ENCODE results near the gene GABPB2. TPM values are rescaled to one million over a fixed set of nuclear protein-coding genes. Genes with fewer than 3 reads are reported as not detected.

GABPB2 gene
- total RNA-seq, 1 donor from 2014 or later = 4.1 TPM

GRCh38 chr1:151134991-151135390 is 64.4 kb downstream of the GABPB2 start:
- Mint-ChIP-seq H3K27ac (ENCODE audit: unreplicated experiment) (no peak overlapping the region), H3K36me3 (ENCODE audit: low read depth, unreplicated experiment) (peaks cover 51% of the 10 kb centered on the region), H3K9me3 (ENCODE audit: unreplicated experiment) (no peaks in the 10 kb centered on the region), H3K27me3 (ENCODE audit: unreplicated experiment) (peaks cover 23% of the 10 kb centered on the region), H3K4me1 (ENCODE audit: unreplicated experiment) (peaks cover 21% of the 10 kb centered on the region), H3K4me3 (ENCODE audit: unreplicated experiment) (peak overlapping the region; percentile 26)
- TF ChIP-seq CTCF (IDR thresholded peaks at IDR 0.05; ENCODE audit: unreplicated experiment) = no peak
- no peak for DNase-seq (ENCODE audit: low spot score)

GRCh38 chr1:151135433-151136385 is 65.1 kb downstream of the GABPB2 start:
- Mint-ChIP-seq H3K27ac (ENCODE audit: unreplicated experiment) (no peak overlapping the region), H3K4me1 (ENCODE audit: unreplicated experiment) (peaks cover 17% of the 10 kb centered on the region), H3K4me3 (ENCODE audit: unreplicated experiment) (no peak overlapping the region), H3K27me3 (ENCODE audit: unreplicated experiment) (peaks cover 23% of the 10 kb centered on the region), H3K36me3 (ENCODE audit: low read depth, unreplicated experiment) (peaks cover 56% of the 10 kb centered on the region), H3K9me3 (ENCODE audit: unreplicated experiment) (no peaks in the 10 kb centered on the region)
- TF ChIP-seq CTCF (IDR thresholded peaks at IDR 0.05; ENCODE audit: unreplicated experiment) = no peak
- no peak for DNase-seq (ENCODE audit: low spot score)

DNA sequence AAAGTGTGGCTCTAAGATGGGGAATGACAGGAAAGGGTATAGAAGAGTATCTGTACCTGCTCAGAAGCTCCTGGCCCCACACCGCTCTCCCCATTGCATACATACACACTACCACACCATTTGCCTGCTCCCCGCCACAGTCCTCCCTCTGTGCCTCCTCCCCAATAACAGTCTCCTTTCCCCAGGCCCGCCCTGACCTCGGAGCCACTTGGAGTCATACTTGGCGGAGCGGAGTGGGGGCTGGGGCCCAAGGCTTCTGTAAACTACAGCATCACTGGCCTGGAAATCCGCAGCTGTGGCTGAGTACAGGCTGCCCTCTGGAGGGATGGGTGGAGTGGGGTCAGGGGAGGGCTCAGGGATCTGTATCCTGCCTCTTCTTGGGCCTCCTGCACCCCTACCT is 67.2 kb downstream of the GABPB2 start:
- Mint-ChIP-seq H3K27me3 (ENCODE audit: unreplicated experiment) (peaks cover 16% of the 10 kb centered on the region), H3K27ac (ENCODE audit: unreplicated experiment) (no peak overlapping the region), H3K9me3 (ENCODE audit: unreplicated experiment) (no peaks in the 10 kb centered on the region), H3K36me3 (ENCODE audit: low read depth, unreplicated experiment) (peaks cover 56% of the 10 kb centered on the region), H3K4me1 (ENCODE audit: unreplicated experiment) (peaks cover 15% of the 10 kb centered on the region), H3K4me3 (ENCODE audit: unreplicated experiment) (no peak overlapping the region)
- no peak for DNase-seq (ENCODE audit: low spot score)
- TF ChIP-seq CTCF (IDR thresholded peaks at IDR 0.05; ENCODE audit: unreplicated experiment) = no peak

DNA sequence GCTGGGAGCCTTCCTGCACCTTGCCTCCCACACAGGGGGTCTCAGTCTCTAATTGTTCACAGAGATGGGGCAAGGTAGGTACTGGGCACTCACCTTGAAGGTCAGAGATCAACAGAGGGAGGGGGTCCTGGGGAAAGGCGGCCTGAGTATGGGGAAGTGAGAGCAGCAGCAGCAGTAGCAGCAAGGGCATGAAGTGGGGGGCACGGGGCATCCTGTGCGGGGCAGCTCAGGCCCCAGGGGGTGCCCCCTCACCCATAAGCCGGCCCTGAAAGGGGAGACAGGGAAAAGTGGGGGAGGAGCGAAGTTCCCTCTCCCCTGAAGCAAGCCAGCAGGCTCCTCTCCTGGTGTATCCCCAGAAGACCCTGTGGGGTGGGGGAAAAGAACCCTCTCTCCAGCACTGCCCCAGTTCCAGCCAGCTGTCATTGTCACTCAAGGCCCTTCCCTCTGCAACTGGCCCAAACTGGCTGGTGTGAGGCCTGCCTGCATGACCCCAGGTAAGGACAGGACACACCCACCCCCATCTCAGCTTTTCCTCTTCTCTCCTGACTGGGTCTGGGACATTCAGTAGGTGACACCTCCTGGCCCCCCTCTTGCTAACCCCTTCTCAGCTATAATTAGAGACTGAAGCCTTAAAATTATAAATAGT is 72.0 kb downstream of the GABPB2 start:
- Mint-ChIP-seq H3K27me3 (ENCODE audit: unreplicated experiment) (peaks cover 14% of the 10 kb centered on the region), H3K4me1 (ENCODE audit: unreplicated experiment) (peaks cover 37% of the 10 kb centered on the region), H3K4me3 (ENCODE audit: unreplicated experiment) (no peak overlapping the region), H3K36me3 (ENCODE audit: low read depth, unreplicated experiment) (peaks cover 36% of the 10 kb centered on the region), H3K27ac (ENCODE audit: unreplicated experiment) (no peak overlapping the region), H3K9me3 (ENCODE audit: unreplicated experiment) (no peaks in the 10 kb centered on the region)
- no peak for DNase-seq (ENCODE audit: low spot score)
- TF ChIP-seq CTCF (IDR thresholded peaks at IDR 0.05; ENCODE audit: unreplicated experiment) = no peak

- DNase-seq (ENCODE audit: low spot score) = no peak
- Mint-ChIP-seq H3K36me3 (ENCODE audit: low read depth, unreplicated experiment) (peaks cover 31% of the 10 kb centered on the region), H3K4me3 (ENCODE audit: unreplicated experiment) (no peak overlapping the region), H3K27ac (ENCODE audit: unreplicated experiment) (peak overlapping the region; percentile 48), H3K27me3 (ENCODE audit: unreplicated experiment) (peaks cover 13% of the 10 kb centered on the region), H3K9me3 (ENCODE audit: unreplicated experiment) (no peaks in the 10 kb centered on the region), H3K4me1 (ENCODE audit: unreplicated experiment) (peaks cover 42% of the 10 kb centered on the region)
- no peak for TF ChIP-seq CTCF (IDR thresholded peaks at IDR 0.05; ENCODE audit: unreplicated experiment)
Measured at GRCh38 chr1:151143057-151143435, 72.5 kb downstream of the GABPB2 start.
